Fibroblast of lung (primary cell): ENCODE results near the gene GSG1L2.

Experiments used
- EZH2 ChIP-seq: IDR thresholded peaks from 2 replicates; pipeline ENCODE4 v1.5.1; 2012; ENCODE audit warnings: low read length, control low read depth, mild to moderate bottlenecking; ENCODE audit errors: missing control alignments
- TF ChIP-seq, protein P1 (sequence below), 2 donors: IDR thresholded peaks in 1 of 2; conservative IDR thresholded peaks in 1 of 2; 1 replicate in 1 of 2; 2 replicates in 1 of 2; pipeline ENCODE4 v1.5.1; 2011 to 2012; ENCODE audit warnings: low read length in 2 of 2, control low read depth in 1 of 2, inconsistent platforms in 1 of 2, low read depth in 1 of 2, mild to moderate bottlenecking in 1 of 2

DNA sequence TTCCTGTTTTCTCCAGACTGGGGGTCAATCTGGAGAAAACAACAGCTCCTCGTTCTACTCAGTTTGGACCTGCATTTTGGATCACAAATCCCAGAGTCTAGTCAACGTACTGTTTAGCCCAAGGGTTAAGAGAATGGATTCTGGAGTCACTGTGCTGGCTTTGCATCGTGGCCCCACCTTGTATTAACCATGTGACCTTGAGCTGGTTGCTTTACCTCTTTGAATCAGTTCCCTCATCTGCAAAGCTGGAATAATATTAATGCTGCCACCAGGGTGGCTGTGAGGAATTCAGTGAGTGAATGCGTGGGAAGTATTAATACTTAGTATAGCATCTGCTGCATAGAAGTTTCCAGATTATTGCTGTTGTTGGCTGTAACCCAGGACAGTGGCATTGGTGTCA is 19.2 kb downstream of the GSG1L2 start:
- TF ChIP-seq EZH2, result no peak
- TF ChIP-seq, protein P1, sequence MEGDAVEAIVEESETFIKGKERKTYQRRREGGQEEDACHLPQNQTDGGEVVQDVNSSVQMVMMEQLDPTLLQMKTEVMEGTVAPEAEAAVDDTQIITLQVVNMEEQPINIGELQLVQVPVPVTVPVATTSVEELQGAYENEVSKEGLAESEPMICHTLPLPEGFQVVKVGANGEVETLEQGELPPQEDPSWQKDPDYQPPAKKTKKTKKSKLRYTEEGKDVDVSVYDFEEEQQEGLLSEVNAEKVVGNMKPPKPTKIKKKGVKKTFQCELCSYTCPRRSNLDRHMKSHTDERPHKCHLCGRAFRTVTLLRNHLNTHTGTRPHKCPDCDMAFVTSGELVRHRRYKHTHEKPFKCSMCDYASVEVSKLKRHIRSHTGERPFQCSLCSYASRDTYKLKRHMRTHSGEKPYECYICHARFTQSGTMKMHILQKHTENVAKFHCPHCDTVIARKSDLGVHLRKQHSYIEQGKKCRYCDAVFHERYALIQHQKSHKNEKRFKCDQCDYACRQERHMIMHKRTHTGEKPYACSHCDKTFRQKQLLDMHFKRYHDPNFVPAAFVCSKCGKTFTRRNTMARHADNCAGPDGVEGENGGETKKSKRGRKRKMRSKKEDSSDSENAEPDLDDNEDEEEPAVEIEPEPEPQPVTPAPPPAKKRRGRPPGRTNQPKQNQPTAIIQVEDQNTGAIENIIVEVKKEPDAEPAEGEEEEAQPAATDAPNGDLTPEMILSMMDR (conservative IDR thresholded peaks at IDR 0.05 in 1 of 2, IDR thresholded peaks at IDR 0.05 in 1 of 2; ENCODE audit: low read depth in 1 of 2, low read length in 2 of 2), result no peak
